ELF-1 (cell line): ENCODE data around the gene CCDC88B.

Source experiments
- DNase-seq: peaks from one replicate; pipeline ENCODE4 v3.0.0-alpha.2; 2016; ENCODE audit warnings: low read depth, low spot score

Gene CCDC88B

GRCh38 chr11:64358907-64359711 is 19.1 kb downstream of the CCDC88B start, which contains the start of gene RPS6KA4:
TSS of gene RPS6KA4 (plus strand) at chr11:64359162. CDS start at chr11:64359236, 74 bp downstream.
- peak; percentile 79 for DNase-seq

- no peak for DNase-seq
Measured at GRCh38 chr11:64359712-64360445, 19.9 kb downstream of the CCDC88B start.

- DNase-seq, result no peak
Measured at GRCh38 chr11:64360448-64360921, 20.5 kb downstream of the CCDC88B start.

GRCh38 chr11:64361659-64362058 is 21.7 kb downstream of the CCDC88B start:
- DNase-seq, result no peak

GRCh38 chr11:64362339-64362738 is 22.3 kb downstream of the CCDC88B start:
- DNase-seq, result no peak

GRCh38 chr11:64364435-64364834 is 24.4 kb downstream of the CCDC88B start:
- DNase-seq, result no peak

GRCh38 chr11:64364911-64365310 is 24.9 kb downstream of the CCDC88B start:
- DNase-seq, result no peak

GRCh38 chr11:64366751-64367150 is 26.7 kb downstream of the CCDC88B start:
- DNase-seq, result no peak

- DNase-seq, result no peak
Measured at GRCh38 chr11:64367931-64368672, 28.1 kb downstream of the CCDC88B start.

- DNase-seq, result no peak
Measured at GRCh38 chr11:64368673-64369074, 28.7 kb downstream of the CCDC88B start.

GRCh38 chr11:64369440-64370421 is 29.7 kb downstream of the CCDC88B start:
- DNase-seq, result no peak

GRCh38 chr11:64371201-64371600 is 31.2 kb downstream of the CCDC88B start:
- no peak for DNase-seq

- no peak for DNase-seq
Measured at GRCh38 chr11:64372021-64372420, 32.0 kb downstream of the CCDC88B start.

- peak; percentile 82 for DNase-seq
Measured at GRCh38 chr11:64372802-64373597, 33.0 kb downstream of the CCDC88B start.

- no peak for DNase-seq
Measured at GRCh38 chr11:64373598-64373974, 33.6 kb downstream of the CCDC88B start.

GRCh38 chr11:64376071-64376470 is 36.1 kb downstream of the CCDC88B start:
- DNase-seq, result peak; percentile 51

GRCh38 chr11:64378335-64378880 is 38.4 kb downstream of the CCDC88B start:
- DNase-seq, result no peak

- DNase-seq, result no peak
Measured at GRCh38 chr11:64379160-64379559, 39.2 kb downstream of the CCDC88B start.

GRCh38 chr11:64379817-64380709 is 40.1 kb downstream of the CCDC88B start:
- DNase-seq, result no peak
